Activated CD4-positive, alpha-beta T cell treated with anti-CD3 and anti-CD28 coated beads, Interleukin-2, Interleukin-6, amounts not matched to agents 100 ng/mL and 50 ng/mL, durations not matched to agents 16 hours and 8 hours (primary cell): ENCODE measurements around the gene CACNA1G.

Experiments
- DNase-seq: peaks from one replicate; pipeline ENCODE4 v3.0.0-alpha.2; 2020

Gene CACNA1G

DNA sequence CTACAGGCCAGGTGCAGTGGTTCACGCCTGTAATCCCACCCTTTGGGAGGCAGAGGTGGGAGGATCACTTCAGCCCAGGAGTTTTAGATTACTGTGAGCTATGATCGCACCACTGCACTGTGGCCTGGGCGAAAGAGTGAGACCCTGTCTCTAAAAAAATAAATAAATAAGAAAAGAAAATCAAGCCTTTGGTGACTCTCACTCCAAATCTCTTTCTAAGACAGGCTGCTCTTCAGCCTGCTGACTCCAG lies 75.1 kb downstream of the CACNA1G start:
- no peak for DNase-seq

DNA sequence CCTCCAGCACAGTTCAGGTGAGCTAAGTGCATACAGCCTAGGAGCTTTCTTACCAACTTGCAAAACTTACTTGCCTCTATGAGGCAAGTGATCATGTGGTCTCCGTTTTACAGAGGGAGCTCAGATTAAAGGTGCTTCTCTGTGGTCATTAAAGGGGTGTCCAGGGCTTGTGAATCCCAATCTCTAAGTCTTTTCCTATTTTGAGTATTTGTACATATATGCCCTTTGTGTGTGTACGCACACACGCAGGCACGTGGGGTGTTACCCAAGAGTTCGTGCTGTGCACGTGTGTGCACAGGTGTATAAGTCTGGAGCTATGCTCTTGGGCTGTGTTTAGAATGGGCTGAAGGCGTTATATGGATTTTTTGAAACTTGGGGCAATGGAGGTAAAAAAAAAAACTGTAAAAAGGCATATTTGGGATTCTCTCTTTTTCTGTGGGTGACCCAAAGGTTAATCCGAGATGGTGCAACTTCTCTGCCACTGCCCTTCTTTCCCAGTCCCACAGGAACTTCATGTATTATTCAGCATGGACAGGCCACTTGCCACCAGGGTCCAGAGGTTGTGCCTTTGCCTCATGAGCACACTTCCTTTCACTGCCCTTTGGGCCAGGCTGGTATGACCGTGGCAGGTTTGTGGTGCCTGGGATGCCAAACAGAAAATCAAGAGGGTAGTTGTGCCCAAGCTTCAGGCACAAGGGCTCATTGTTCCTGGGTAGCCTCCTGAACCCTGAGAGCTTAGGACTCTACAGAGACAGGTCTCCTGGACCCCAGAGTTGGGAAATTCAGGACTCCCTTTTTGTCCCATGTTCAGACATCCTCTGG lies 75.7 kb downstream of the CACNA1G start:
- no peak for DNase-seq

DNA sequence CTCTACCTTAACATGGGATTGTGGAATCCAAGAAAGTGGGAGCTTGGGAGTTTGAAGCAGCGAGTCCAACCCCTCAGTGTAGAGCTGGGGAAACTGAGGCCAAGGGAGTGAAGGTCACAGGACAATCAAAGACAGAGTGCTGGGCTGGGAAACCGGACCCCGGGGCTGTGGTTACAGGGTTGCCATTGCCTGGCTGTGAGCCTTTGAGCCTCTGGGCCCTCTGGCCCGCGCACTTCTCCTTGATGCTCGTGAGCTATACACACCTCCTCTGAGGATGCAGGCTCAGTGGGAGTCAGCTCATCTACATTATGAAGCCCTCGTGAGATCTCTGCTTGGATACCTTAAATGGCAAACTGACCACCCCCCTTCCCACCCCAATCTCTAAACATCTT lies 76.3 kb downstream of the CACNA1G start:
- no peak for DNase-seq

DNA sequence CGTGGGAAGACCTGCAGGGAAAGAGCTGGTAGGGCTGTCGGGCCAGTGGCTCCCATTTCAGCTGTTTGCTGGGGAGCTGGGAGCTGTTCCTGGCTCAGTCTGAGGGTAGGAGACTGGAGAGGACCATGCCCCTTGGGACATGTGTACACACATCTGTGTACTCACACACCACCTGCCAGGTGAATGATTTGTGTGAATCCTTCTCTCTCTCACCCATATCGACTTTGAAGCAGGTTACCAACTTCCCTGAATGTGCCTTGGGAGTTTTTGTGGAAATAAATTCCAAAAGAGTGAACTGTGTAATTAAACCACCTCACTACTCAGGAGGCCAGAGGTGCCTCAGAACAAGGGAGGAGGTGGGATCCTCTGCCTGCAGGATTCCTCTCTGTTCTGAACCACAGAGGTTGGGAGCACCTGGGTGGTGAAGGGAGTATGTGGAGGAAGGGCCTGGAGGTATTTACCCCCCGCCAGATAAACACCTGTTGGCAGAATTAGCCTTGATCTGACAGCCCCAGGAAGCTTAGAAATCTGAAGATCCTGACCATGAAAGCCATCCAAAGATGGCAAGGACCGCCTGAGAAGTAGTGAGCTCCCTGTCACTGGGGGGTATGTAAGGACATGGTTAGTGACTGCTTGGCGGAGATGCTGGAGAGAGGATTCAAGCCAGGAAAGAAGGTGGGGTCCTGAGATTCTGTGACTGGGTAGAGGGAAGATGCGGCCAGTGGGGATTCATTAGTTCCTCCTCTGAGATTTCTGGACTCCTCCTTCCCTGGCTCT lies 77.5 kb downstream of the CACNA1G start:
- no peak for DNase-seq

DNA sequence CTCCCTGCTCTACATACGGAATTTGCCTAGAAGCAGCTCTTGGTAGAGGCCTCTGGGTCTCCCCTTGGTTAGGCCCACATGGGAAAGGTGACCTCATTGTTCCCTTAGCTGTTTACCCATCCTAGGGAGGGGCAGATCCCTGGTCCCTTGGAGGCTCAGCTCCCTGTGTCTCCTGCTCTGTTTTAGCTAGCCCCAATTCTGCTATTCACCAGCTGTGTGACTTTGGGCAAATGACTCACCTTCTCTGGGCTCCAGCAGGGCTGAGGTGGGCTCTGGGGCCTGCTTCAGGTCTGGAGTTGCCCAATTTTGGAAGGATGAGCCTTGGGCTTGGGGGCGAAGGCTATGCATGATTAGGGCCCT lies 78.1 kb downstream of the CACNA1G start:
- no peak for DNase-seq

DNA sequence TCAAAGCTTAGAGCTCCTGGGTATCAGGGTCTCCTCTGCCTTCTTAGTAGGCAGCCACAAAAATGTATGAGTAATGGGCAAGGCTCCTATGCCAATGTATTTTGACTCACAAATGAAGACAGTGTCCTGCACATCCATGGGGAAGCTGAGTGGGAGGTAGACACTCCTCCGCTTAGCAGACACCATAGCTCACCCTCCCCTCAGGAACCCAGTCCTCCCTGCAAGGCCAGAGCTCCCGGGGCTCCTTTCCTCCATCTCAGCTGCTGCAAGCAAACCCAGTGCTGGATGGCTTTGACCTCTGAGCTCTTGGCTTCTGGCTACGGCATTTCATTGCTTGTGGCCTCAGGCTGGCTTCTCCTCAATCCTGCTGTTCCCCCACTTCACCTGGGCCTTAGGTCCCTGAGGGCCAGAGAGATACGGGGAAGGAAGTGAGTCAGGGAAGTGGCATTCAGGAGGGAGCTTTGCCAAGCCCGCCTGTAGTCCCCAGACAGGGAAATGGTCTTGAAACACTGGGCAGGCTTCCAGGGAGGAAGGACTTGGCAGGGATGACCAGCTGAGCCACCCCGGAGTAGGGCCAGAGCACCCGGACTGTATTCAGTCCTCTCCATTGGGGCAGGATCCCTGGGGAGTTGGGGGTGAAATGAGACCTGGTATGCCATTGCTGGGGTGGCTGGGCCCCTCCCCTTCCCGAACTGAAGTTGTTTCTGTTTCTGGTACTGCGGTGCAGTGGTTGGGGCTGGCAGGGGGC lies 78.6 kb downstream of the CACNA1G start:
- DNase-seq = no peak

DNA sequence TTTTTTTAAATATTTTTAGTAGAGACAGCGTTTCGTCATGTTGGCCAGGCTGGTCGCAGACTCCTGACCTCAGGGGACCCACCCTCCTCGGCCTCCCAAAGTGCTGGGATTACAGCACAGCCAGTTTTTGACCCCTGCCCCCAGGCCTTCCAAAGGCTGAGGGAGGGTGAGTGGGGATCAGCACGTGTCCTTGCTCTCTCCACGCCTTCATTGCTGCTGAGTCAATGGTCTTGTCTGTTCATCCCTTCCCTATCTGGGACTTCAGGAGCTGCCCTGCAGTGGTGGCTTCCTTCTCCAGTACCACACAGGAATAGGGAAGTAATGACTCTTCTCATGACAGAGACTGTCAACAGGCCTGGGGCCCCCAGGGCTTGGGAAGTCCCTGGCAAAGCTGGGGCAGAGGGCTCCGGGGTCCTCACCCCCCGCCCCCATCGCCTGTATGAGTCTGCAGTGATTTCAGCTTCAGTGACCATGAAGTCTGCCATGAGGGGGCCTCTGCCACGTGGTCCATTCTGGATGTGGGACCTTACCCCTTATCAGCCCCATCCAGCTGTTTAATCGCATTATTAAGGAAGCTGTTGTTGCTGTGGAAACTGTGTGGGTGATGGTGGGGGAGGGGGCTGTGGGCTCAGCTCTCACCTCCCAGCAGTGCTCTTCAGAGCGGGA lies 80.3 kb downstream of the CACNA1G start:
- DNase-seq = no peak

DNA sequence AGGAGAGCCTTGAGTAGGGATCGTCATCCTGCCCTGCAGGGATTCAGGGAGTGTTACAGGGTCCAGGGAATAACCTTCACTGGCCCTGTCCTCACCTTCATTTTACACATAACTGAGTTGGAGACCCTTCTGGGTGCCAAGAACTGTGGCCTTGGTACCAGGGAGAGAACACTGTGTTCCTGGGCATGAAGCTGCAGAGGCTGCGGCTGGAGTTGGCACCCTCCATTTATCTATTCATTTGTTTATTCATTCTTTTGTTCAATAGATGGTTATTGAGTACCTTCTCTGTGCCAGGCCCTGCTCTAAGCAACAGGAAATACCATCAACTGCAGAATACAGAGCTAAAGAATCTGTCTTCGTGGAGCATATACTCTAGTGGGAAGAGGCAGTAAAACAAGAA lies 80.8 kb downstream of the CACNA1G start:
- no peak for DNase-seq

DNA sequence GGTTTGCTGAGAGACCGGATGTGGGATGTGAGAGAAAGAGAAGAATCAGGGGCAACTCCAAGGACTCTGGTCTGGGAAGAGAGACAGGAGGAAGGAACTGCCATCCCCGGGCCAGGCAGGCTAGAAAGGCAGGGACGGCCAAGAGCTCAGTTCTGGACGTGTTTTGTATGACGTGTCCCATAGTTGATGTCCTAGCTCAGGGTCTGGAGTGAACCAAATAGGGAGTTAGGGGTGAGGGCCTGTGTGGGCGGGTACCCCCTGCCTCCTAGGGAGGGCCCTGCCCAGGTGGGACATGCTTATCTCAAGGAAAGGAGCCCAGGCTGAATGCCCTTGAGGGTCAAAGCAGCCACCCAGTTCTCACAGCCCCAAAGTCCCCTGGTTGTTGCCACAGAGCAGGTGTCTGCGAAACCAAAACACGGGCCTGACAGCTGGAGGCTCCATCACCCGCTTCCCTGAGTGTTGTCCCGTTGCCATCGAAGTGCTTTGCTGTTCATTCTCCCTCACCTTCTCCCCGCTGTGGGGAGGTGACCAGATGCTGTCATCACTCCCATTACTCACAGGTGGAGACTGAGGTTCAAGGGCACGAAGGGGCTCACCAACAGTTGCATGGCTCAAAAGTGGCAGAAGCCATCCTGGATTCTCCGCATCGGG lies 81.7 kb downstream of the CACNA1G start:
- DNase-seq = no peak

DNA sequence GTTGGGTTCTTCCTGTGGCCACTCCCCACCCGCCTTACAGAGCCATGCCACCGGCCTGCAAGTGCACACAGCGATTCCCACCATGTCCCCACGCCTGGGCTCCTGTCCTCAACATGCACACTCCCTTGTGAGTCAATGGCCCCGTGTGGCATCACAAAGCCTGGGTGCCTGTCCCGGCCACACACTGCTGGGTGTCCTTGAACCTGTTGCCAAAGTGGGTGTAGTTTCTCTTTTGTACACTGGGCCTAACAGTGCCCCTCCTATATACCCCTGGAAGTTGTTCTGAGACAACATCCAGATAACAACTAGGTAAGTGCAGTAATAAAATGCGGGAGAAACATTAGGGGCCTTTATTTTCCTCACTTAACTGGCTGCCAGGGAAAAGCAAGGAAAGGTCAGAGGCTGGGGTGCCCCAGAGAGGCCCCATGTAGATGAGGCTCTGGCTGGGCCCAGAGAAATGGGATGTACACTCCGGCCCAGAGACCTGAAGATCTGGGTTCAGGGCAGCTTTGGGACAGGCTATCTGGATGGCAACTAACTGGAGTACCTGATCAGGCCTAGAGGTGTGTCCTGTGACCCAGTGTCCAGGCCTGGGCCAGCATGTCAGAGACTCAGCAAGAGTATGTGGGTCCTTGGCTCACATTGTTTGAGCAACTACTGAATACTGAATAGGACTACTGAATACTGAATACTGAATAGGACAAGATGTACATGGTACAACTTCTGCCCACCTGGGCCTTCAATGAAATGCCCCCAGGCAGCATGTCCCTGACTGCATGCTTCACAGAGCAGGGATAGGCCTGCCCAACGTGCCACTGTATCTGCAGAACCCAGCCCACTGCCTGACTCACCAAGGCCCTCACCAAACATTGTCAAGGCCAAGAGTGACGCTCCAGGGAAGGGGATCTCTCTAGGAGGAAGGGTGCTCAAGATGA lies 82.5 kb downstream of the CACNA1G start:
- DNase-seq = no peak

DNA sequence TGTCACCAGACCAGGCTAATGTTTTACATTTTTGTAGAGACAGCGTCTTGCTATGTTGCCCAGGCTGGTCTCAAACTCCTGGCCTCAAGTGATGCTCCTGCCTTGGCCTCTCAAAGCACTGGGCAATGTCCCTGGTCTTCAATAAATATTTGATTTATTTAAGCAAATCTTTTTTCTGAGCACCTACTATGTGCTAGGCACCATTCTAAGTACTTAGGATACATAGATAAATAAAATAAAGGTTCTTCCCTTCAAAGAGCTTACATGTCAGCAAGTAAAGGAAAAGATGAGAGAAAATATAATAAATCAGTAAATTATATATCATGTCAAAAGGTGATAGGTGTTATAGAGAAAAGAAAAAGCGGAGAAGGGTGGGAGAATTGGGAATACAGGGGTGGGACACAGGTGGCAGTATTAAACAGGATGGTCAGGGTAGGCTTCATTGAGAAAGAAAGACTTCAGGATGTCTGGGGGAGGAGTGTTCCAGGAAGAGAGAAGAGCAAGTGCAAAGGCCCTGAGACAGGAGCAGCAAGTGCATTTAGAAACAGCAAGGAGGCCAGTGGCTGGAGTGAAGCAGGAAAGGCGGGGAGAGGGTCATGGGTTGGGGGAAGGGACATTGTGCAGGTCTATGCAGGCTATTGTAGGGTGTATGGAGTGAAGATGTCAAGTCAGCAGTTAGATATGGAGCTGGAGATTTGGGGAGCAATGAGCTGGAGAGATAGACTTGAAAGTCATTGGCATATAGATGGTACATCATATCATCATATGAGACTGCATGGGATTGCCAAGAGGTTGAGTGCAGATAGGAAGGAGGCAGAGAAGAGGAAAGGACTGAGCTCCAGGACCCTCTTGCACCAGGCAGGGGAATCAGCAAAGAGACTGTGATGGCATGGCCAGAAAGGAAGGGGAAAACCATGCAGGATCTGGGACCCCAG lies 85.5 kb downstream of the CACNA1G start:
- no peak for DNase-seq

DNA sequence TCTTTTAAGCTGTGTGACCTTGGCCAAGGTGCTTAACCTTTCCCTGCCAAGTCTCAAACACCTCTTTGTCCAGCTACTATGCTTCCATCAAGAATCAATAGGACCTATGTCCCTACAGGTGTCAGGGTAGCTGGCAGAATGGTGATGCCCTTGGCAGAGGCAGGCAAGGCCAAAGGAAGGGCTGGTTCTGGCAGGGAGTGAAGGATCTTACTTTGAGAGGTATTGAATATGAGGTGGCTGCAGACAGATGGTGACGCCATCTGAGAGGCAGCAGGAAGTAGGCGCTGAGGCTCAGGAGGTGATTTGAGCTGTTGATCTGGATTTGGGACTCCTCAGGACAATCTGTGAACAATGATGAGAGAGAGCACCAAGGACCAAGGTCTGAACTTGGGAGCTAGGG lies 86.7 kb downstream of the CACNA1G start:
- DNase-seq = no peak

DNA sequence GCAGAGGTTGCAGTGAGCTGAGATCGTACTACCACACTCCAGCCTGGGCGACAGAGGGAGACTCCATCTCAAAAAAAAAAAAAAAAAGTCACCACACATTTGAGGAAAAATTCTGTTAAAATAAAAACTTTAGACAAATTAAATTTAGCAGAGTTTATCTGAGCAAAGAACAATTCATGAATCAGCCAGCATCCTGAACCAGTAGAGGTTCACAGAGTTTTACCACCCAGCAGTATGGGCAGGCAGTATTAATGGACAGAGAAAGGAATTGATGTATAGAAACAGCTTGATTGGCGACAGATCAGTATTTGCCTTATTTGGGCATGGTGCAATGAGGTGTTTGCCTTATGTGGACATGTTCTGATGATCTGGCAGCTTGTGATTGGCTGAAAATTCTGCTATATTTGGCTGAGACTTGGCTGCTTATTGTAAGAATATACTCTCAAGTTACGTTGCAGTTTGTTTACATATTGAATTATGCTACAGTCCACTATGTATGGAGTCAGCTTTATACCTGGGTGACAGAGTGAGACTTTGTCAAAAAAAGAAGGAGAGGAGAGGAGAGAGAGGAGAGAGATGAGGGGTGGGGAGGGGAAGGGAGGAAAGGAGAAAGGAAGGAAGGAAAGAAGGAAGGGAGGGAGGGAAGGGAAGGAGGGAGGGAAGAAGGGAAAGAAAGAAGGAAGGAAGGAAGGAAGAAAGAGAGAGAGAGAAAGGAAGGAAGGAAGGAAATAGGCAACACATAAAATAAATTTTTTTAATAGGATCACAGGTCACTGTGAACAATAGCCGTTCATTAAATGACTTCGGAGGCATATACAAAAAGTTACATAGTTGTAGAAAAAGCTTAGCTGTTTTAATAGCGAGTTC lies 88.8 kb downstream of the CACNA1G start:
- no peak for DNase-seq

DNA sequence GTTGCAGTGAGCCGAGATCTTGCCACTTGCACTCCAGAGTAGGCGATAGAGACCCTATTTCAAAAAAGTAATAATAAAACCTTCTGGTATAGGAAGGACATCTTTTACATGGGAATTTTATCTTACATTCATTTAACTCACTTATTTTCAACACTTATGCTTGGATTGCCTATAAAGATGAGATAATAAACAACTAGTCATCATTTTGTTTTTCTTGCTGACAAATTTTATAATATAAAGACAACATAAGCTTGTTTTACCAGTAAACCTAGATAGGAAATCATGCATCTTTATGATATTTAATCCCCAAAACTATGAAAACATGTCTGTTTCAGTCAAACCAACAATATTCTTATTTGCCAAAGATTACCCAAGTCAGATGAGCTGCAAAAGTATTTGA lies 91.1 kb downstream of the CACNA1G start:
- no peak for DNase-seq

DNA sequence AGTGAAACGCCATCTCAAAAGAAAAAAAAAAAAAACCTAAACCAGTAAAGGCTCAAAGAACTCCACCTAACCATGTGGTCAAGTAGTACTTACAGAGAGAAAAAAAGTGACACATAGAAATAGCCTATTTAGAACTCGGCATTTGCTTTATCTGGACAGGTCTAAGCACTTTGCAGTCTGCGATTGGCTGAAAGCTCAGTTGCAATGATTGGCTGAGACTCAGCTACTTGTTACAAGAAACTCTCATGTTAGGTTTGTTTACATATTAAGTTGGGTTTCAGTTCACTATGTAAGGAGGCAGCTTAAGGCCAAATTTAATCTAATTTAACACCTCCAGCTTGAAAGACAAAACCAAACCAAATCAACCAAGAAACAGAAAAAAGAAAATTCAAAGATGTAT lies 93.2 kb downstream of the CACNA1G start:
- no peak for DNase-seq

DNA sequence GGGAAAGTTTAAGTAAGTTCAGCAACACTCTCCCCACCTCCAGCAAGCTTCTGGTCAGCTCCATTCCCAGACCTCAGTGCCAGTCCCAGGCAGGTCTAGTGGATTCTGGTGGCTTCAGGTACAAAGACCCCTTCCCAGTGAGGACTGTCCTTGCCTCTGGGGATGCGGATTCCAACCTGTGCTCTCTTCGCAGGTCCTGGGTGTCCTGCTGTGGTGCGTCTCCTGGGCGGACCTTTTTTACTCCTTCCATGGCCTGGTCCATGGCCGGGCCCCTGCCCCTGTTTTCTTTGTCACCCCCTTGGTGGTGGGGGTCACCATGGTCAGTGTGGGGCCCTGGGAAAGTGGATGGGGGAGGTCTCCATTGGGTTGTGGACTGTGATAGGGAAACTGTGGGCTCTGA lies 96.0 kb downstream of the CACNA1G start:
- no peak for DNase-seq

DNA sequence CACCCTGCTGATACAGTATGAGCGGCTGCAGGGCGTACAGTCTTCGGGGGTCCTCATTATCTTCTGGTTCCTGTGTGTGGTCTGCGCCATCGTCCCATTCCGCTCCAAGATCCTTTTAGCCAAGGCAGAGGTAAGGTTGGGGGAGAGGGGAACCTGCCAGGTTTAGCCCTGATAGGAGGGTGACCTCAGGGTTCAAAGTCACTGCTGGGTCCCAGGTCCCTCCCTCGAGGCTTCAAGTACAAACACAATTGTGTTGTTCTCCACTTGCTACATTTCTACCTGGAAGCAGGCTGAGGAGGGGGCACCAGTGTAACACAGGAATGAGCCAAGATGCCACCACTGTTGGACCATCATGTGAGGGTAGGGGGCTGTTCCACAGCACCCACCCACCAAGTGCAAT lies 96.5 kb downstream of the CACNA1G start:
- DNase-seq = no peak

DNA sequence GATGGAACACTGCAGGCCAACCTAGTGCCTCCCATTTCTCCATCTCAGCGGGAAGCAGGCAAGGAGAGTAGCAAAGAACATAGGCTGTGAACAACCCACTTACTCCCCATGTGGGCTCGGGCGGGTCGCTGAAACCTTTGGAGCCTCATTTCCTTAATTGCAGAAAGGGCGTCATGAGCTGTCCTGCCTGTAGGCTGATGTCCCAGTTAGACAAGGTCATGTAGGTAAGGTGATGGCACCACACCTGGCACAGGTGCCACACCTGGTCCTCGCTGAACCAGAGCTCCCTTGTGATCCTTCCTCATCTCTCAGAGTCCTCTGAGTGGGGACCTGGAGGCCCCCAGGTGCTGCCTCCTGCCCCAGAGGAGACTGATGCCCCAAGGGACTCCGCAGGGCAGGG lies 97.1 kb downstream of the CACNA1G start:
- no peak for DNase-seq

DNA sequence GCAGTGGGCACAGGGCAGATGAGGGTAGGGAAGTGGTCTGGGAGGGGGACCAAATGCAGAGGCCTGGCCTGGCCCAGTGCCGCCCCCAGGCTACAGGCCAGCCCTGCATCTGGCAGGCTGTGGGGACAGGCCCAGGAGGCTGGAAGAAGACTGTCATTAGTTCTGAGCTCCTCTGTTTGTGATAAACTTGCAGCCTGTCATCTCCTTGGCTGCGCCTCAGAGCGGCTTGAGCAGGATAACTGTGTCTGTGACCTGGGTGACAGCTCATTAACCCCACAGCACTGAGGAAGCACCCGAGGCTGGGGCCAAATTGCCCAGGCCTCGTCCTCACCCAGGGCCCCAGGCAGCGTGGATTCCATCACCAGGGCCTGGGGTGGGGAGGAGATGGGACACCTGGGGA lies 98.1 kb downstream of the CACNA1G start:
- no peak for DNase-seq

DNA sequence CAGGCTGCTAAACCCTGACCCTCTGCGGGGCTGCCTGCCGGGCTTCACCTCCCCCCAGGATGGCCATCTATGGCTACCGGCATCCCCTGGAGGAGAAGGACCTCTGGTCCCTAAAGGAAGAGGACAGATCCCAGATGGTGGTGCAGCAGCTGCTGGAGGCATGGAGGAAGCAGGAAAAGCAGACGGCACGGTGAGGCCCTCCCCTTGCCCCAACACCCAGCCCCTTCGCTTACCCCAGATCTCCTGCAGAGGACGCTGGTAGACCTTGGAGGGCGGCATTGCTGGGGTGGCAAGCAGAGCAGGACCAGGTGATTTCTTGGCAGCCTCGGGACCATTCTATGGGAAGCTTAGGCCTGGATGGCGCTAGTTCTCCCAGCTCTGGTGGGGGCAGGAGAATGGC lies 98.7 kb downstream of the CACNA1G start:
- no peak for DNase-seq
